Activated CD8-positive, alpha-beta memory T cell treated with anti-CD3 and anti-CD28 coated beads for 24 hours (primary cell): ENCODE results near the gene GALNT11.

ENCODE experiments used
- DNase-seq: peaks from one replicate; pipeline ENCODE4 v3.0.0-alpha.2; 2020

GALNT11 gene

GRCh38 chr7:152122540-152122939 is 97.1 kb downstream of the GALNT11 start:
- DNase-seq: no peak

- DNase-seq: no peak
These were observed 101.3 kb downstream of the GALNT11 start for GRCh38 chr7:152126741-152127140.

GRCh38 chr7:152127229-152127628 is 101.8 kb downstream of the GALNT11 start:
- DNase-seq: no peak

GRCh38 chr7:152128252-152128651 is 102.8 kb downstream of the GALNT11 start:
- no peak for DNase-seq

- no peak for DNase-seq
These were observed 103.4 kb downstream of the GALNT11 start for GRCh38 chr7:152128741-152129461.

GRCh38 chr7:152129682-152130081 is 104.2 kb downstream of the GALNT11 start:
- DNase-seq: no peak

GRCh38 chr7:152130658-152131590 is 105.5 kb downstream of the GALNT11 start:
- no peak for DNase-seq

GRCh38 chr7:152131981-152132494 is 106.6 kb downstream of the GALNT11 start:
- DNase-seq: no peak

- DNase-seq: no peak
These were observed 107.3 kb downstream of the GALNT11 start for GRCh38 chr7:152132812-152133211.

GRCh38 chr7:152133804-152134203 is 108.3 kb downstream of the GALNT11 start:
- no peak for DNase-seq

- DNase-seq: no peak
These were observed 111.2 kb downstream of the GALNT11 start for GRCh38 chr7:152136686-152137085.

GRCh38 chr7:152137476-152138025 is 112.1 kb downstream of the GALNT11 start:
- no peak for DNase-seq

GRCh38 chr7:152140067-152140466 is 114.6 kb downstream of the GALNT11 start:
- DNase-seq: no peak

GRCh38 chr7:152140560-152140959 is 115.1 kb downstream of the GALNT11 start:
- no peak for DNase-seq

- DNase-seq: no peak
These were observed 117.6 kb downstream of the GALNT11 start for GRCh38 chr7:152142976-152143595.

GRCh38 chr7:152144557-152145245 is 119.2 kb downstream of the GALNT11 start:
- no peak for DNase-seq

- no peak for DNase-seq
These were observed 120.5 kb downstream of the GALNT11 start for GRCh38 chr7:152145853-152146466.

GRCh38 chr7:152148706-152149105 is 123.2 kb downstream of the GALNT11 start:
- DNase-seq: no peak

GRCh38 chr7:152149363-152149762 is 123.9 kb downstream of the GALNT11 start:
- DNase-seq: no peak

- no peak for DNase-seq
These were observed 126.8 kb downstream of the GALNT11 start for GRCh38 chr7:152152267-152152666.

- no peak for DNase-seq
These were observed 133.5 kb downstream of the GALNT11 start for GRCh38 chr7:152158801-152159587.
